Middle frontal gyrus (tissue), 1 donor: Measurements from ENCODE around the gene RNF222.

Source experiments
- DNase-seq: peaks from one replicate; pipeline ENCODE4 v3.0.0-alpha.2; 2015; ENCODE audit warnings: low spot score; ENCODE audit errors: extremely low spot score

The RNF222 gene

DNA sequence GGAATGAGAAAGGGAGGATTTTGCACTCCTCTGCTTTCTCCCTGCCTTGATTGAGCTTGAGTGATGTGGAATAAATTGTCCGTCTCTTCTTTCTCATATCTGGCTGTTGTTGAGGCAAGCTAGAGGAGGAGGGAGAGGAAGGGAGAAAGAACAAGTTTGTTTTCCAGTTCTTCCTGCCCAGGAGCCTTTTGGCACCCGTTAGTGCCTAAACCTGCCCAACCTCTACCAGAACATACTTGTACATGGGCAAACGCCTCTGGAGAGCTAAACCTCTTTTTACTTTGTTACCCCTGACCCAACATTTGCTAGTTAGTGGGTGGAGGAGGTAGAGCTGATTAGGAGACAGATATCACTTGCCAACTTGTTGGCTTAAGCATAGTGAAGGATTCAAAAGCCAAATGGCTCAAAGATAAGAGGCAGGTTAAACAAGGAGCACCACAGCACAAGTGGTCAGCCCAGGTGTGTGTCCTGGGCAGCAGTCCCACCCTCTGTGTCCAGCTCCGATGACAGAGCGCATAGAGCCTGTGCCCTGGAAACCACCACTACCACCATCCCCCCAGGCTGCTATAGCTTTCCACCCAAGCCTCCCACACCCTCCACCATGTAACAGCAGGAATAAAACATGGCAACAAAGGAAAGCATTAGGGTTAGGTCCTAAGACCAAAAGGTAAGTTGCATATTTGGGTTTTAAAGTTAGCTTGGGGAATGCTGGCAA is 51.5 kb downstream of the RNF222 start:
- DNase-seq: no peak

- no peak for DNase-seq
These were observed 52.5 kb downstream of the RNF222 start for GRCh38 chr17:8345052-8345690.

- DNase-seq: no peak
These were observed 56.2 kb downstream of the RNF222 start for GRCh38 chr17:8341456-8341855.
